Coronary artery (tissue), 2 donors: ENCODE measurements around the gene KAZN.

ENCODE experiments used
- DNase-seq: peaks from one replicate; pipeline ENCODE4 v3.0.0-alpha.2; 2017; ENCODE audit warnings: low spot score
- H3K27ac ChIP-seq, 2 donors: fragments of 200-600 bp; sonication (generic); one replicate each; pipeline ENCODE4 v1.5.1; 2016 to 2019
- H3K4me3 ChIP-seq: fragments of 200-600 bp; sonication (generic); 2 replicates; pipeline ENCODE4 v1.5.1; 2016; ENCODE audit warnings: mild to moderate bottlenecking, moderate library complexity
- CTCF ChIP-seq: fragments of 200-600 bp; sonication (generic); IDR thresholded peaks from one replicate; pipeline ENCODE4 v1.5.1; 2019; ENCODE audit warnings: antibody characterized with exemption

KAZN gene

GRCh38 chr1:14648896-14649855, 50.7 kb downstream of the KAZN start:
- no peak for DNase-seq
- Histone ChIP-seq H3K4me3 (no peak overlapping the region), H3K27ac (no peak overlapping the region)
- TF ChIP-seq CTCF, result no peak

GRCh38 chr1:14649976-14650375, 51.5 kb downstream of the KAZN start:
- DNase-seq, result no peak
- no peak overlapping the region for H3K27ac ChIP-seq
- H3K4me3 ChIP-seq, result no peak overlapping the region
- no peak for TF ChIP-seq CTCF

GRCh38 chr1:14650951-14651350, 52.5 kb downstream of the KAZN start:
- Histone ChIP-seq H3K27ac (no peak overlapping the region), H3K4me3 (no peak overlapping the region)
- no peak for TF ChIP-seq CTCF
- DNase-seq, result no peak

GRCh38 chr1:14652840-14653239, 54.4 kb downstream of the KAZN start:
- no peak for TF ChIP-seq CTCF
- Histone ChIP-seq H3K27ac (no peak overlapping the region), H3K4me3 (no peak overlapping the region)
- no peak for DNase-seq

- no peak for DNase-seq
- Histone ChIP-seq H3K4me3 (no peak overlapping the region), H3K27ac (no peak overlapping the region)
- no peak for TF ChIP-seq CTCF
Observed at GRCh38 chr1:14653461-14653960, 55.0 kb downstream of the KAZN start.

GRCh38 chr1:14654554-14654953, 56.1 kb downstream of the KAZN start:
- no peak overlapping the region for H3K4me3 ChIP-seq
- H3K27ac ChIP-seq, result no peak overlapping the region
- DNase-seq, result no peak
- TF ChIP-seq CTCF, result no peak

- TF ChIP-seq CTCF, result no peak
- H3K4me3 ChIP-seq, result no peak overlapping the region
- no peak overlapping the region for H3K27ac ChIP-seq
- no peak for DNase-seq
Observed at GRCh38 chr1:14655385-14655784, 56.9 kb downstream of the KAZN start.
